GM15510 (cell line): Measurements from ENCODE around the gene UQCRH.

Source experiments
- POLR2A ChIP-seq: IDR thresholded peaks from 3 replicates; pipeline ENCODE4 v1.6.1; 2011; ENCODE audit warnings: borderline replicate concordance; ENCODE audit not compliant: insufficient read length; ENCODE audit errors: extremely low read depth

The UQCRH gene

GRCh38 chr1:46364612-46365011, 61.1 kb downstream of the UQCRH start:
- no peak for TF ChIP-seq POLR2A
